ENCODE results near the gene DDRGK1.

GRCh38 chr20:3226864-3227263 is 22.4 kb upstream of the DDRGK1 start:
- TF ChIP-seq, protein P1, sequence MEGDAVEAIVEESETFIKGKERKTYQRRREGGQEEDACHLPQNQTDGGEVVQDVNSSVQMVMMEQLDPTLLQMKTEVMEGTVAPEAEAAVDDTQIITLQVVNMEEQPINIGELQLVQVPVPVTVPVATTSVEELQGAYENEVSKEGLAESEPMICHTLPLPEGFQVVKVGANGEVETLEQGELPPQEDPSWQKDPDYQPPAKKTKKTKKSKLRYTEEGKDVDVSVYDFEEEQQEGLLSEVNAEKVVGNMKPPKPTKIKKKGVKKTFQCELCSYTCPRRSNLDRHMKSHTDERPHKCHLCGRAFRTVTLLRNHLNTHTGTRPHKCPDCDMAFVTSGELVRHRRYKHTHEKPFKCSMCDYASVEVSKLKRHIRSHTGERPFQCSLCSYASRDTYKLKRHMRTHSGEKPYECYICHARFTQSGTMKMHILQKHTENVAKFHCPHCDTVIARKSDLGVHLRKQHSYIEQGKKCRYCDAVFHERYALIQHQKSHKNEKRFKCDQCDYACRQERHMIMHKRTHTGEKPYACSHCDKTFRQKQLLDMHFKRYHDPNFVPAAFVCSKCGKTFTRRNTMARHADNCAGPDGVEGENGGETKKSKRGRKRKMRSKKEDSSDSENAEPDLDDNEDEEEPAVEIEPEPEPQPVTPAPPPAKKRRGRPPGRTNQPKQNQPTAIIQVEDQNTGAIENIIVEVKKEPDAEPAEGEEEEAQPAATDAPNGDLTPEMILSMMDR (IDR thresholded peaks at IDR 0.05), result no peak
- no peak for TF ChIP-seq POLR2A (IDR thresholded peaks at IDR 0.05)

Data from vagina (tissue), 2 donors.